GM12872 (cell line): Measurements from ENCODE around the gene ZNF665.

Experiments
- CTCF ChIP-seq: IDR thresholded peaks from 3 replicates; pipeline ENCODE4 v1.5.1; 2011; ENCODE audit warnings: low read depth, mild to moderate bottlenecking, low read length, moderate library complexity; ENCODE audit not compliant: insufficient read depth

ZNF665 gene

GRCh38 chr19:53165691-53166091, 27.5 kb downstream of the ZNF665 start:
- no peak for TF ChIP-seq CTCF

- TF ChIP-seq CTCF = no peak
Measured at GRCh38 chr19:53161123-53161522, 32.0 kb downstream of the ZNF665 start.

DNA sequence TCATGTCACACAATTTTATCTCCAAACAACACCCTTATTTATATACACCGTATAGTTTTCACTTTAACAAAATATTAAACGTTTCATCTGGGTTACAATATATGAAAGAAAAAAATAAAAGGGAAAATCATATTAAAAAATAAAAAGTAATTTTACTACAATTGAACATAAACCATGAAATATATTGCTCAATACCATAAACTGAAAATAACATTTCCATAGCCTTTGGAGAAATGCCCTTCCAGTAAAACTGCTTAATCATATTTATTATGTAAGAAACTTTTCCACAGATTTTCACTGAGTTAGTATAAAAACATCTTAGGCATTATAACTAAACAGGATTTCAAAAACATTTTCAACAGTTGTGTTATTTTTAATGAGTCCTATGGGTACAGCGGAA, 32.8 kb downstream of the ZNF665 start:
- no peak for TF ChIP-seq CTCF

DNA sequence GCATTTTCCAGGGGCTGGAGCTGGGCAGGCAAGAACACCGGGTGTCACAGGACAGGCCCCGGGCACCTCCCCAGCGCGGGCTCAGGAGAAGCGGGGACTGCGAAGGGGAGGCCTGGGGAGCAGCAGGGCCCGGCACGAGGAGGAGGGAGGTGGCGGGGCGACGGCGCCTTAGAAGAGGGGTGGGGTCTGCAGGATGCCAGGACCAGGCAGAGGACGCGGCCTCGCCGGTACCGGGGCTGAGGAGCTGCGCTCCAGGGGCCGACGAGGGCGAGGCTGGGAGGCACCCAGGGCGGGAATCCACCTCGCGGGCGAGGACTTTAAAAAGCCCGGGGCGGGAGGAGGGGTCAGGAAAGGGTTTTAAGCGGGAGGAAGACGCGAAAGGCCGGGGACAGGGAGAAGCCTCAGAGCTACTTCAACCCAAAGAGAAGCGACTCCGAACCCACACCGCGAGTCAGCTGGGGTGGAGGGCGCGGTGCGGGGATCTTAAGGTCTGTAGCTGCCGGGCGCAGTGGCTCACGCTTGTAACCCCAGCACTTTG, 35.0 kb downstream of the ZNF665 start:
- TF ChIP-seq CTCF = no peak

- TF ChIP-seq CTCF = no peak
Measured at GRCh38 chr19:53157626-53158025, 35.5 kb downstream of the ZNF665 start.

- TF ChIP-seq CTCF = no peak
Measured at GRCh38 chr19:53156850-53157249, 36.3 kb downstream of the ZNF665 start.

DNA sequence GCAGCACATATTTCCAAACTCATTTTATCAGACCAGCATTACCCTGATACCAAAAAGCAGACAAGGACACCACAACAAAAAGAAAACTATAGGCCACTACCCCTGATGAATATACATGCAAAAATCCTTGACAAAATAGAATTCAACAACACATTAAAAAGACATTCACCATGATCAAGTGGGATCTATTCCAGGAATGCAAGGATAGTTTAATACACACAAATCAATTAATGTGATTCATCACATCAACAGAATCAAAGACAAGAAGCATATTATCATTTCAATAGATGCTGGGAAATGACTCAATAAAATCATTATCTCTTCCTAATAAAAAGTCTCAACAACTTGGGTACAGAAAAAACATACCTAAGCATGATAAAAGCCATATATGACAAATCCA, 45.5 kb downstream of the ZNF665 start:
- no peak for TF ChIP-seq CTCF
